Thyroid gland (tissue), 4 donors: Measurements from ENCODE around the gene HIPK3. TPM values are rescaled to one million over a fixed set of nuclear protein-coding genes. Genes with fewer than 3 reads are reported as not detected.
"Not testable (repeated sequence)": the region's sequence is repeated elsewhere in the genome, so short reads cannot be mapped to it uniquely, and the experiment has no call there.

ENCODE experiments used
- DNase-seq, 2 donors: peaks; one replicate each; pipeline ENCODE4 v3.0.0-alpha.2; 2019
- H3K27ac ChIP-seq, 3 donors: fragments of 200-600 bp; sonication (generic); 1 replicate in 2 of 3; 2 replicates in 1 of 3; pipeline ENCODE4 v1.5.1; 2016 to 2019; ENCODE audit warnings: mild to moderate bottlenecking in 1 of 3, moderate library complexity in 1 of 3
- H3K27me3 ChIP-seq: fragments of 200-600 bp; sonication (generic); one replicate; pipeline ENCODE4 v1.5.1; 2019
- H3K36me3 ChIP-seq, 2 donors: fragments of 200-600 bp; sonication (generic); one replicate each; pipeline ENCODE4 v1.5.1; 2016 to 2019
- H3K4me1 ChIP-seq, 2 donors: fragments of 200-600 bp; sonication (generic); one replicate each; pipeline ENCODE4 v1.5.1; 2017 to 2019
- H3K4me3 ChIP-seq, 3 donors: fragments of 200-600 bp; sonication (generic); replicated peaks in 1 of 3; 1 replicate in 2 of 3; 2 replicates in 1 of 3; pipeline ENCODE4 v1.5.1; 2016; ENCODE audit warnings: mild to moderate bottlenecking in 1 of 3
- H3K9me3 ChIP-seq: fragments of 200-600 bp; sonication (generic); one replicate; pipeline ENCODE4 v1.5.1; 2017
- CTCF ChIP-seq, 6 experiments: fragments of 200-600 bp in 3 of 6; fragments of 450-650 bp in 3 of 6; sonication (generic) in 3 of 6; IDR thresholded peaks; one replicate each; pipeline ENCODE4 v1.5.1; 2016 to 2019; ENCODE audit warnings: antibody characterized with exemption in 6 of 6, mild to moderate bottlenecking in 2 of 6, inconsistent platforms in 1 of 6, moderate library complexity in 1 of 6
- POLR2A ChIP-seq, 2 donors: fragments of 450-650 bp; IDR thresholded peaks; one replicate each; pipeline ENCODE4 v1.6.1; 2017; ENCODE audit warnings: antibody characterized with exemption in 2 of 2, mild to moderate bottlenecking in 2 of 2, moderate library complexity in 1 of 2
- WGBS, 2 donors: methylation state at CpG; one replicate each; pipeline ENCODE4 v1.1.5; 2017; 5-methylcytosine and 5-hydroxymethylcytosine counted together
- intact Hi-C: fragments of 100-400 bp; cut with DNase I; formaldehyde crosslinking; loops from one replicate; pipeline ENCODE4 v1.15.1; 2023
- total RNA-seq, 4 donors: library from RNA; depleted of rRNA; stranded (reverse); fragments of >200 nt; gene quantifications; one replicate each; pipeline ENCODE4 v1.2.3, GENCODE V29; 2016

The HIPK3 gene
- total RNA-seq, 4 donors from 2014 or later = 156 to 377 (median 216) TPM

DNA sequence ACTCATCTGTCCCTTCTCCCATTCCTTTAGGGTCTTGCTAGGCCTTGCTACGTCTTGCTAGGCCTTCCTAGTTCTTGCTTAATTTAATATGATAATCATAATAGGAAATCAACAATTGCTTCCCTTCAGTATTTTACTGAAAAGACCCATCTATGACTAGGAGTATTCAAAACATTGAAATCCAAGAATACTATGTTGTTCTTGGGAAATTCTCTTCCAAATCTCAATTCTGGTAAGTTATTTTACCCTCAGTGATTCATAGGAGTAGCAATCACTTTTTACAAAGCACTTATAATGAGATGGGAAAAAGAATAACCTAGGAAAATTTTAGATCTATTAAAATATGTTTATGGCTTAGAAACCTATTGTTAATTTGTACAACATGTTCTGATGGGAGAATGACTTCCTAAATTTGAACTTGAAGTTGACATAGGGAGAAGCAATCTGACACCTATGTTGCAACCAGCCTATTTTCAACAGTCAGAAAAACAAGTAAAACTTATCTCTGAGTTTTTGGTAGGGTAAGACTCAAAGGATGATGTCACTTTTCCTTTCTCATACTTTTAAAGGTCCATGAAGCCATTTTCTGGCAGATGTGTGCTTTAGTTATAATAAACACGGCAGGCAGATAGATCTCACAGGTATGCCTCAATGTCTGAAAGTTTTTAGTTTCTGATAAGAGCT is 29.5 kb upstream of the HIPK3 start:
- Histone ChIP-seq H3K9me3 (no peaks in the 10 kb centered on the region), H3K27me3 (no peaks in the 10 kb centered on the region), H3K27ac (peak overlapping the region in 1 of 3 donors; percentile 33), H3K36me3 (no peaks in the 10 kb centered on the region), H3K4me1 (no peaks in the 10 kb centered on the region), H3K4me3 (no peak overlapping the region)
- intact Hi-C loops = no loop called here
- WGBS, 2 donors = 90% methylated on average over 2 of the region's 2 CpGs
- no peak for TF ChIP-seq CTCF (IDR thresholded peaks at IDR 0.05)
- TF ChIP-seq POLR2A (IDR thresholded peaks at IDR 0.05) = no peak
- DNase-seq = no peak

- Histone ChIP-seq H3K27me3 (no peaks in the 10 kb centered on the region), H3K9me3 (no peaks in the 10 kb centered on the region), H3K4me3 (no peak overlapping the region), H3K36me3 (no peaks in the 10 kb centered on the region), H3K27ac (no peak overlapping the region), H3K4me1 (peaks cover 0 to 12% of the 10 kb centered on the region in 2 donors)
- TF ChIP-seq POLR2A (IDR thresholded peaks at IDR 0.05) (no peak), CTCF (IDR thresholded peaks at IDR 0.05) (no peak)
- DNase-seq = no peak
- 73 to 89% methylated on average over 6 of the region's 6 CpGs for WGBS, 2 donors
- intact Hi-C loops = no loop called here
Observed at GRCh38 chr11:33234397-33235190, 22.6 kb upstream of the HIPK3 start.

- H3K4me3 ChIP-seq = no peak overlapping the region
- no peaks in the 10 kb centered on the region for H3K27me3 ChIP-seq
- no peak overlapping the region for H3K27ac ChIP-seq
- intact Hi-C loops = no loop called here
- no peak for DNase-seq
- H3K4me1 ChIP-seq = peaks cover 0 to 12% of the 10 kb centered on the region in 2 donors
- H3K9me3 ChIP-seq = no peaks in the 10 kb centered on the region
- 81 to 85% methylated on average over 6 of the region's 6 CpGs for WGBS, 2 donors
- TF ChIP-seq POLR2A (IDR thresholded peaks at IDR 0.05) = no peak
- no peak for TF ChIP-seq CTCF (IDR thresholded peaks at IDR 0.05)
- no peaks in the 10 kb centered on the region for H3K36me3 ChIP-seq
Observed at GRCh38 chr11:33237039-33237597, 20.1 kb upstream of the HIPK3 start.

DNA sequence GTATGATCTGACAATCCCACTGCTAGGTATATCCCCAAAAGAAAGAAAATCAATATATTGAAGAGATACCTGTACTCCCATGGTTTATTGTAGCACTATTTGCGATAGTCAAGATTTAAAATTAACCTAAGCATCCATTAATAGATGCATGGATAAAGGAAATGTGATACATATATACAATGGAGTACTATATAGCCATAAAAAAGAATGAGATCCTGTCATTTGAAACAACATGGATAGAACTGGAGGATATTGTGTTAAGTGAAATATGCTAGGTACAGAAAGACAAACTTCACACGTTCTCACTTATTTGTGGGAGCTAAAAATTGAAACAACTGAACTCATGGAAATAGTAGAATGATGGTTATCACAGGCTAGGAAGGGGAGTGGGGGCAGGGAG is 14.6 kb upstream of the HIPK3 start:
- no peak for TF ChIP-seq POLR2A (IDR thresholded peaks at IDR 0.05)
- no peak for TF ChIP-seq CTCF (IDR thresholded peaks at IDR 0.05)
- no peak overlapping the region for H3K27ac ChIP-seq
- intact Hi-C loops = no loop called here
- 92% methylated on average over 2 of the region's 2 CpGs for WGBS, 2 donors
- peaks cover 0 to 5% of the 10 kb centered on the region in 2 donors for H3K4me1 ChIP-seq
- no peaks in the 10 kb centered on the region for H3K9me3 ChIP-seq
- no peaks in the 10 kb centered on the region for H3K27me3 ChIP-seq
- no peak overlapping the region for H3K4me3 ChIP-seq
- H3K36me3 ChIP-seq = no peaks in the 10 kb centered on the region
- DNase-seq = no peak

- intact Hi-C loops, H3K4me3 ChIP-seq, H3K36me3 ChIP-seq, H3K9me3 ChIP-seq, H3K27ac ChIP-seq, DNase-seq, H3K27me3 ChIP-seq: not testable (repeated sequence)
- WGBS, 2 donors = 83 to 94% methylated on average over 8 to 17 of the region's 35 CpGs
- H3K4me1 ChIP-seq = peaks cover 6 to 14% of the 10 kb centered on the region in 2 donors
Observed at GRCh38 chr11:33243654-33244053, 13.5 kb upstream of the HIPK3 start.
